ENCODE measurements around the gene PAM16.
"Not testable (repeated sequence)": the region's sequence is repeated elsewhere in the genome, so short reads cannot be mapped to it uniquely, and the experiment has no call there.

PAM16 gene

GRCh38 chr16:4350787-4351659 lies at the start of gene PAM16:
TSS of gene PAM16 (minus strand) at chr16:4351321. CDS start at chr16:4351234, 87 bp downstream.
- Histone ChIP-seq H3K4me2 (peak within 1 kb of the TSS; percentile 94), H3K36me3 (peaks cover 53% of the 10 kb centered on the region), H3K9ac (peak within 1 kb of the TSS; percentile 97), H3K27ac (peak within 1 kb of the TSS; percentile 94), H3K4me3 (peak within 1 kb of the TSS; percentile 98), H3K9me3 (no peaks in the 10 kb centered on the region), H3K27me3 (no peaks in the 10 kb centered on the region), H4K20me1 (peaks cover 48% of the 10 kb centered on the region), H3K4me1 (peaks cover 28% of the 10 kb centered on the region)
- no peak for TF ChIP-seq Cebpa-rat (IDR thresholded peaks at IDR 0.05)

- H3K27me3 ChIP-seq = no peaks in the 10 kb centered on the region
- peaks cover 96% of the 10 kb centered on the region for H3K36me3 ChIP-seq
- no peak for TF ChIP-seq Cebpa-rat (IDR thresholded peaks at IDR 0.05)
- H4K20me1 ChIP-seq = peaks cover 68% of the 10 kb centered on the region
- no peak overlapping the region for H3K27ac ChIP-seq
- no peaks in the 10 kb centered on the region for H3K9me3 ChIP-seq
- no peak overlapping the region for H3K9ac ChIP-seq
- H3K4me2 ChIP-seq = no peak overlapping the region
- H3K4me1 ChIP-seq = peaks cover 28% of the 10 kb centered on the region
- no peak overlapping the region for H3K4me3 ChIP-seq
Observed at GRCh38 chr16:4399001-4399730, 48.0 kb upstream of the PAM16 start.

- no peak for TF ChIP-seq Cebpa-rat (IDR thresholded peaks at IDR 0.05)
- H3K36me3 ChIP-seq = peaks cover 91% of the 10 kb centered on the region
- peak overlapping the region; percentile 52 for H3K9ac ChIP-seq
- H3K27me3 ChIP-seq = no peaks in the 10 kb centered on the region
- H3K4me3 ChIP-seq = no peak overlapping the region
- H3K4me1 ChIP-seq = peaks cover 62% of the 10 kb centered on the region
- peaks cover 71% of the 10 kb centered on the region for H4K20me1 ChIP-seq
- peak overlapping the region; percentile 60 for H3K27ac ChIP-seq
- H3K4me2 ChIP-seq = peak overlapping the region; percentile 78
- no peaks in the 10 kb centered on the region for H3K9me3 ChIP-seq
Observed at GRCh38 chr16:4395055-4395726, 44.1 kb upstream of the PAM16 start.

GRCh38 chr16:4393850-4394249 lies 42.7 kb upstream of the PAM16 start:
- H3K4me1 ChIP-seq = peaks cover 76% of the 10 kb centered on the region
- H4K20me1 ChIP-seq = peaks cover 83% of the 10 kb centered on the region
- H3K4me2 ChIP-seq = peak overlapping the region; percentile 78; the same call in 1 of the 2 replicates
- H3K27me3 ChIP-seq, H3K9ac ChIP-seq, H3K27ac ChIP-seq, H3K4me3 ChIP-seq, H3K9me3 ChIP-seq: not testable (repeated sequence)
- peaks cover 91% of the 10 kb centered on the region for H3K36me3 ChIP-seq

- no peaks in the 10 kb centered on the region for H3K9me3 ChIP-seq
- H3K27ac ChIP-seq = peak overlapping the region; percentile 14; the same call in 1 of the 2 replicates
- no peak overlapping the region for H3K4me2 ChIP-seq
- H3K4me1 ChIP-seq = peaks cover 76% of the 10 kb centered on the region
- no peak for TF ChIP-seq Cebpa-rat (IDR thresholded peaks at IDR 0.05)
- H3K9ac ChIP-seq = no peak overlapping the region
- no peak overlapping the region for H3K4me3 ChIP-seq
- H4K20me1 ChIP-seq = peaks cover 86% of the 10 kb centered on the region
- peaks cover 91% of the 10 kb centered on the region for H3K36me3 ChIP-seq
- no peaks in the 10 kb centered on the region for H3K27me3 ChIP-seq
Observed at GRCh38 chr16:4393240-4393600, 42.1 kb upstream of the PAM16 start.

GRCh38 chr16:4392382-4393239 lies 41.5 kb upstream of the PAM16 start:
- Histone ChIP-seq H3K4me2 (peak overlapping the region; percentile 69), H3K36me3 (peaks cover 91% of the 10 kb centered on the region), H3K4me1 (peaks cover 76% of the 10 kb centered on the region), H3K27ac (peak overlapping the region; percentile 14), H4K20me1 (peaks cover 86% of the 10 kb centered on the region), H3K9ac (0 out of 2 replicates have a peak overlapping the region, but pooled peaks have one; percentile 4), H3K4me3 (no peak overlapping the region), H3K27me3 (no peaks in the 10 kb centered on the region), H3K9me3 (no peaks in the 10 kb centered on the region)
- TF ChIP-seq Cebpa-rat (IDR thresholded peaks at IDR 0.05) = no peak

- H4K20me1 ChIP-seq = peaks cover 85% of the 10 kb centered on the region
- no peaks in the 10 kb centered on the region for H3K9me3 ChIP-seq
- TF ChIP-seq Cebpa-rat (IDR thresholded peaks at IDR 0.05) = no peak
- peaks cover 90% of the 10 kb centered on the region for H3K36me3 ChIP-seq
- peak overlapping the region; percentile 69 for H3K4me2 ChIP-seq
- peak overlapping the region; percentile 14 for H3K27ac ChIP-seq
- H3K27me3 ChIP-seq = no peaks in the 10 kb centered on the region
- H3K4me1 ChIP-seq = peaks cover 77% of the 10 kb centered on the region
- no peak overlapping the region for H3K4me3 ChIP-seq
- H3K9ac ChIP-seq = 0 out of 2 replicates have a peak overlapping the region, but pooled peaks have one; percentile 4
Observed at GRCh38 chr16:4391631-4392381, 40.7 kb upstream of the PAM16 start.
